Heart left ventricle (tissue), 13 donors: ENCODE measurements around the gene TTC7B.

Experiments used
- CTCF ChIP-seq, 12 donors: fragments of 200-600 bp; sonication (generic) in 4 of 12; IDR thresholded peaks; one replicate each; pipeline versions ENCODE4 v1.5.0 to v1.8.0; 2018 to 2022; ENCODE audit warnings: antibody characterized with exemption in 12 of 12, mild to moderate bottlenecking in 5 of 12
- POLR2A ChIP-seq, 2 donors: fragments of 450-650 bp; IDR thresholded peaks; one replicate each; pipeline ENCODE4 v1.6.1; 2017; ENCODE audit warnings: antibody characterized with exemption in 2 of 2, mild to moderate bottlenecking in 2 of 2, moderate library complexity in 2 of 2
- donor health status: ischemic (EF 13 %, LVEDD 7.1; RV severe dilation, severe dysfunction).
- donor health status: DM: no; HTN: yes; CAD: no.
- donor health status: DM: no; HTN: no; CAD: no.
- donor health status: ischemic (EF 25% LVEDD 6.9; RV normal size, moderate dysfunction).
- donor health status: ischemic (EF 25% LVEDD 5.7; RV mildly dilated, moderate dysfunction).
- donor health status: ischemic (EF 35%, LVEDD 5.7; RV mildly dilated, moderate dysfunction).
- donor health status: nonischemic (EF 11% LVEDD 7.7; RV severe dilation, severe dysfunction).
- donor health status: DM: yes; HTN: yes; CAD: no.
- donor health status: PGD.
- donor health status: ischemic (EF 29% LVEDD 5.4; RV normal size, mild dysfunction).
- donor health status: nonischemic (EF 23%, LVEDD 6.1; RV moderate dilation, normal function).

GRCh38 chr14:90560991-90561390 is 255.2 kb downstream of the TTC7B start:
- TF ChIP-seq CTCF (IDR thresholded peaks at IDR 0.05) (no peak), POLR2A (IDR thresholded peaks at IDR 0.05) (no peak)
